K562 (cell line): ENCODE measurements around the gene UBA7. TPM values are rescaled to one million over a fixed set of nuclear protein-coding genes. Genes with fewer than 3 reads are reported as not detected.

ENCODE experiments used
- BDP1 ChIP-seq: IDR thresholded peaks from 3 replicates; pipeline ENCODE4 v1.6.1; 2011; ENCODE audit not compliant: insufficient read length, insufficient read depth
- CBFA2T2 ChIP-seq: fragments of 450-650 bp; conservative IDR thresholded peaks from 2 replicates; pipeline ENCODE4 v1.6.1; 2017; ENCODE audit warnings: mild to moderate bottlenecking
- CREB5 ChIP-seq: fragments of 250-450 bp; sonication (Bioruptor Pico); IDR thresholded peaks from 2 replicates; pipeline ENCODE4 v1.5.0; 2020; ENCODE audit warnings: mild to moderate bottlenecking
- ETV6 ChIP-seq, 3 experiments: fragments of 150-350 bp in 1 of 3; sonication (generic) in 1 of 3; formaldehyde crosslinking in 1 of 3; IDR thresholded peaks; 2 replicates each; pipeline versions ENCODE4 v1.6.1 to v1.8.0; 2014 to 2022; ENCODE audit warnings: borderline replicate concordance in 2 of 3, low read depth in 2 of 3, antibody characterized with exemption in 1 of 3, low read length in 1 of 3, mild to moderate bottlenecking in 1 of 3, missing genetic modification reagents in 1 of 3
- GTF2E2 ChIP-seq: fragments of 200-800 bp; sonication (Bioruptor generic); IDR thresholded peaks from 2 replicates; pipeline ENCODE4 v1.6.1; 2016; ENCODE audit warnings: missing genetic modification characterization, missing compliant biosample characterization
- HNRNPLL ChIP-seq: fragments of 200-400 bp; formaldehyde crosslinking; IDR thresholded peaks from 2 replicates; pipeline ENCODE4 v1.6.1; 2017; ENCODE audit warnings: low read length, low read depth, mild to moderate bottlenecking; ENCODE audit not compliant: poor library complexity, severe bottlenecking
- PTRF ChIP-seq: fragments of 450-650 bp; IDR thresholded peaks from 2 replicates; pipeline ENCODE4 v1.6.1; 2016; ENCODE audit warnings: mild to moderate bottlenecking, missing genetic modification characterization, missing compliant biosample characterization
- YBX1 ChIP-seq: fragments of 450-650 bp; IDR thresholded peaks from 2 replicates; pipeline ENCODE4 v1.7.1; 2016; ENCODE audit warnings: mild to moderate bottlenecking
- ZBTB26 ChIP-seq: fragments of 450-650 bp; formaldehyde crosslinking; IDR thresholded peaks from 2 replicates; pipeline ENCODE4 v1.4.0; 2022; ENCODE audit warnings: missing genetic modification characterization
- ZMIZ1 ChIP-seq, 2 experiments: fragments of 150-350 bp in 1 of 2; IDR thresholded peaks; 2 replicates each; pipeline ENCODE4 v1.6.1; 2012 to 2016; ENCODE audit warnings: low read depth in 2 of 2, low read length in 2 of 2, mild to moderate bottlenecking in 1 of 2, moderate library complexity in 1 of 2
- ZNF41 ChIP-seq: fragments of 250-450 bp; sonication (Bioruptor Pico); conservative IDR thresholded peaks from 2 replicates; pipeline ENCODE4 v1.4.0; 2020; ENCODE audit warnings: mild to moderate bottlenecking
- polyA plus RNA-seq, 8 experiments: library from polyadenylated mRNA; depleted of rRNA in 4 of 8; stranded (reverse) in 5 of 8; unstranded in 3 of 8; fragments of >200 nt; fragmentation: Nextera tagmentation in 2 of 8; fragmentation: Illumina TruSeq in 1 of 8; extraction: Ambion mirVana in 2 of 8; extraction: Trizol in 1 of 8; gene quantifications; 2 replicates each; pipeline versions ENCODE4 v1.2.1 to v1.2.3, GENCODE V29; 2011 to 2014; ENCODE audit warnings: inconsistent platforms in 1 of 8, missing spikeins in 1 of 8
- total RNA-seq, 7 experiments: library from RNA; depleted of rRNA in 6 of 7; stranded (reverse); fragments of >200 nt in 6 of 7; fragmentation: Illumina TruSeq in 2 of 7; extraction: Trizol in 2 of 7; gene quantifications; 2 replicates each; pipeline versions ENCODE4 v1.2.1 to v1.2.3, GENCODE V29; 2011 to 2021; ENCODE audit warnings: low replicate concordance in 1 of 7
- TF ChIP-seq, protein P1 (sequence below): fragments of 250-450 bp; sonication (Bioruptor Pico); IDR thresholded peaks from 2 replicates; pipeline ENCODE4 v1.4.0; 2020
- TF ChIP-seq, protein P2 (sequence below): IDR thresholded peaks from 2 replicates; pipeline ENCODE4 v1.6.1; 2014; ENCODE audit warnings: antibody characterized with exemption
- TF ChIP-seq, protein P3 (sequence below): sonication (generic); formaldehyde crosslinking; IDR thresholded peaks from 2 replicates; pipeline ENCODE4 v1.8.1; 2023; ENCODE audit warnings: mild to moderate bottlenecking, missing genetic modification reagents

The UBA7 gene
- total and polyA plus RNA-seq, 9 of the 15 experiments (the other 6 are each of a cell fraction or from before 2014, with no cell fraction given) = 0.17 to 3.3 (median 2.0) TPM

DNA sequence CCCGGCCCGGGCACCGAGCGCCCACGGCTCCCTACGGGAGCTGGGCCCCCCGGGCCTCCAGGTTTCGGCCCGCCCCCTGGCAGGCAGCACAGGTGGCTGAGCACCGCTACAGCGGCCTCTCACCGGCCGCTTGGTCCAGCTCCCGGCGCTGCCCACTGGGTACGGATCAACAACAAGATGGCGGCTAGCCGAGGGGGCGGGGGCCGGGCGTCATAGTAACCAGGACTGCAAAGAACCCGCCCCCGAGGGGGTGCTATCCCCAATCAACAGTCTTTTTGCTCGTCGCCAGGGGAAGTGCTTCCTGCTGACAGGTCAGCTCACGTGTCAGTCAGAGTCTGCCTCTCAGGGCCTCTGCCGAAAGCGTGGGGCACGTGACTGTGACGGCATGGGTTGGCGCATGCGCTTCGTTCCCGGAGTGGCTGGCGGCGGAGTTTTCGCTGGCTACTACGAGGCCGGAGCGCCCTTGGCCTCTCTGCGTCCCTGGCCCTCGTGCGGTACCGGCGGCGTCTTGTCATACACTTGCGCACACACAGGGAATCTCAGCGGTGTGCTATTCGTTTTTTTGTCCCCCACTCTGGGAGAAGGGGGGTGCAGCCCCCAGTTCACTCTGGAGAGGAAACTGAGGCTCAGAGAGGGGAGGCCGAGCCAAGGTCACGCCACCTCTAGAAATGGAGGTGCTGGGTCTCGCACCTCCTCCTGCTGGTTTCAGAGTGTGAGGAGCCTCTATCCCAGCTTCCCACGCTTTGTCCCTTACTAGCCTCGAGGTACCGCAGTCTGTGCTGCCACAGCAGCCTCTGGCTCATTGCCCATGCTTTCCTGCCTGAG lies 27.2 kb downstream of the UBA7 start, which contains the start of gene IP6K1 (continued):
- TF ChIP-seq, protein P1, sequence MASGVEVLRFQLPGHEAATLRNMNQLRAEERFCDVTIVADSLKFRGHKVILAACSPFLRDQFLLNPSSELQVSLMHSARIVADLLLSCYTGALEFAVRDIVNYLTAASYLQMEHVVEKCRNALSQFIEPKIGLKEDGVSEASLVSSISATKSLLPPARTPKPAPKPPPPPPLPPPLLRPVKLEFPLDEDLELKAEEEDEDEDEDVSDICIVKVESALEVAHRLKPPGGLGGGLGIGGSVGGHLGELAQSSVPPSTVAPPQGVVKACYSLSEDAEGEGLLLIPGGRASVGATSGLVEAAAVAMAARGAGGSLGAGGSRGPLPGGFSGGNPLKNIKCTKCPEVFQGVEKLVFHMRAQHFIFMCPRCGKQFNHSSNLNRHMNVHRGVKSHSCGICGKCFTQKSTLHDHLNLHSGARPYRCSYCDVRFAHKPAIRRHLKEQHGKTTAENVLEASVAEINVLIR = peak; percentile 54; the same call in 1 of the 2 replicates
- TF ChIP-seq CBFA2T2 = peak; percentile 80
- no peak for TF ChIP-seq BDP1
- TF ChIP-seq, protein P2, sequence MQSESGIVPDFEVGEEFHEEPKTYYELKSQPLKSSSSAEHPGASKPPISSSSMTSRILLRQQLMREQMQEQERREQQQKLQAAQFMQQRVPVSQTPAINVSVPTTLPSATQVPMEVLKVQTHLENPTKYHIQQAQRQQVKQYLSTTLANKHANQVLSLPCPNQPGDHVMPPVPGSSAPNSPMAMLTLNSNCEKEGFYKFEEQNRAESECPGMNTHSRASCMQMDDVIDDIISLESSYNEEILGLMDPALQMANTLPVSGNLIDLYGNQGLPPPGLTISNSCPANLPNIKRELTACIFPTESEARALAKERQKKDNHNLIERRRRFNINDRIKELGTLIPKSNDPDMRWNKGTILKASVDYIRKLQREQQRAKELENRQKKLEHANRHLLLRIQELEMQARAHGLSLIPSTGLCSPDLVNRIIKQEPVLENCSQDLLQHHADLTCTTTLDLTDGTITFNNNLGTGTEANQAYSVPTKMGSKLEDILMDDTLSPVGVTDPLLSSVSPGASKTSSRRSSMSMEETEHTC = peak; percentile 82
- no peak for TF ChIP-seq CREB5 (CRISPR knock-in tag)
- TF ChIP-seq PTRF (tag) = no peak
- no peak for TF ChIP-seq ETV6 (IDR thresholded peaks at IDR 0.05; ENCODE audit: borderline replicate concordance in 1 of 2, low read depth in 2 of 2, low read length in 1 of 2)
- no peak for TF ChIP-seq ETV6 (CRISPR knock-in tag; IDR thresholded peaks at IDR 0.05; ENCODE audit: borderline replicate concordance)
- TF ChIP-seq HNRNPLL = peak; percentile 83
- TF ChIP-seq YBX1 = no peak
- TF ChIP-seq, protein P3, sequence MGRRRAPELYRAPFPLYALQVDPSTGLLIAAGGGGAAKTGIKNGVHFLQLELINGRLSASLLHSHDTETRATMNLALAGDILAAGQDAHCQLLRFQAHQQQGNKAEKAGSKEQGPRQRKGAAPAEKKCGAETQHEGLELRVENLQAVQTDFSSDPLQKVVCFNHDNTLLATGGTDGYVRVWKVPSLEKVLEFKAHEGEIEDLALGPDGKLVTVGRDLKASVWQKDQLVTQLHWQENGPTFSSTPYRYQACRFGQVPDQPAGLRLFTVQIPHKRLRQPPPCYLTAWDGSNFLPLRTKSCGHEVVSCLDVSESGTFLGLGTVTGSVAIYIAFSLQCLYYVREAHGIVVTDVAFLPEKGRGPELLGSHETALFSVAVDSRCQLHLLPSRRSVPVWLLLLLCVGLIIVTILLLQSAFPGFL = no peak
- no peak for TF ChIP-seq ZBTB26 (CRISPR knock-in tag)
- TF ChIP-seq ZNF41 (CRISPR knock-in tag) = 0 out of 2 replicates have a peak, but pooled peaks have one; percentile 39
- no peak for TF ChIP-seq ZMIZ1 (IDR thresholded peaks at IDR 0.05; ENCODE audit: low read depth in 2 of 2, low read length in 2 of 2)
- TF ChIP-seq GTF2E2 (tag) = no peak
